NCI-H524 treated with DMSO at 0.1 percent for 48 hours (cell line): Measurements from ENCODE around the gene TLE1.

Experiments used
- DNase-seq: peaks from one replicate; lab custom pipeline; 2025; lab: John Stamatoyannopoulos, UW

Gene TLE1

DNA sequence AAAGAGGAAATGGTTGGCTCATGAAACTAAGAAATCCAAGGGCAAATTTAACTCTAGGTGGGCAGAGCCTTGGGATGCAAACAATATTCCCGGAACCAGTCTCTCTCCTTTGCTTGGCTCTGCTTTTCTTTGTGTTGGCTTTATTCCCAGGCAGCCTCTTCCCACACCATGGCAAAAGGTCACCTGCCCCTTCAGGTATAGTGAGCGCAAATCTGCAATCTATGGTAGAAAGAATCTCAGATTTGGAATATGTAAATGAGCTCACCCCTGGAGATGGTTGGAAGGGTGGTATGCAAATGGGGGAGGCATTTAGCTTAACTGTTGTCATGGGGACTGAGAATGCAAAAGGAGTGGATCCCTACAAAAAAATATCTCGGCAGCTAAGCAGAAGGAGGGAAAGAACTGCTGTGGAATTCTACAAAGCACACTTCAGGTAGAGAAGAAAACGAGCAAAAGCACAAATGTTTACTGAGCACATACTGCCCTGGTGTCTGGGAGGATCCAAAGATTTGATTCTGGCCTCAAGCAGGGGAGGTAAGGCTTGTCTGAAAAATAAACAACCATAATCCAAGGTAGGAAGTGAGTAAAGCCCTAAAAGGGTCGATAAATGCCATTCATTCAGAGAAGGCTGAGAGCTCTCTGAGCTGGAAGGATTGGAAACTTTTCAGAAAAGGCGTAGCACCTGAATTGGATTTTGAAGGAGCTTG lies 139.7 kb downstream of the TLE1 start:
- no peak for DNase-seq

DNA sequence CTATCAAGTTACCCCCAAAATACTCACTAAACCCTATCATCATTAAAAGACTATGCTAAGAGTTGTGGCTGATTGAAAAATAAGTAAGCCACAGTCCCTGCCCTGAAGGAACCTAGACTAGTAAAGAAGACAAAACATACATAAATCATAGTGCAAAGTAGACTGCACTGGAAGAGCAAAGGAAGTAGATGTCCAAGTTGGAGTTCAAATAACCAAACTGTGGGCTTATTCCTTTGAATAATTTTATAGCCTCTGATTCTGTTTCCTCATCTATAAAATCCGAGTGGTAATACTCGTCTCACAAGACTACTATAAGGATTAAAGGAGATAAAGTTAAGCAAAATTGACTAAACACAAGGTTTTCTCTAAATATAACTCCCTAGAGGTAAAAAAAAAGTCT lies 140.4 kb downstream of the TLE1 start:
- no peak for DNase-seq

DNA sequence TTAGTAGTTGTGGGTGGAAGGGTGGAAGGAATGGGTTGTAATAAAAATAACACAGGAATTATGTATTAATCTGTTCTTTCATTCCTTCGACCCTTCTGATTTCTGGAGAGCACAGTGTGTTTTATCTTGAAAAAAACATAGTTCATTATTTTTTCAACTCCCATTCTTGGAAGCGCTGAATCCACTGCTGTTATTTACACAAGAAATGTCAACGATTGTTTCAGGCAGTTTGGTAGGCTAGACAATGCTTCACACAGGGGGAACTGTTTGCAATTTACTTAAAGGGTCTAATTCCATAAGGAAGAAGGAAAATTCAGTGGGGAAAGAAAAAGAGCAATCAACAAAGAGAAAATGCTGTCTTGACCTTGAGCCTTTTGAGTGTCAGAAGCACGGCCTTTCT lies 142.9 kb downstream of the TLE1 start:
- DNase-seq, result no peak

DNA sequence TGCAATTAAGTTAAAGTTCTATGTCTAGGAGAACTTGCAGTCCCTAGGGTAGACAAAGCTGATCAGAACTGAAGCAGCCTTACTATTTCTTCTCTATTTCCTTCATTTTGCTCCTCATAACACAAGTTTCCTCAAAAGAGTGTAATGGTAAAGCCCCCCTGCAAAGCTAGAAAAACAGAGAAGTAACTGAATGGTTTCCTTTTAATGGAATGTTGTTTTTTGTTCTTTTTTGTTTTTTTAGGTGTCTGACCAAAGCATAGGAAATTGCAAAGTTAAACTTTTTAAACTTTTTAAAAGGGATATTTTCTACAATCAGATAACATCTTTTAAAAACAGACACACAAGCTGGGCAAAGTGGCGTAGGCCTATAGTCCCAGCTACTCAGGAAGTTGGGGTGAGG lies 145.7 kb downstream of the TLE1 start:
- no peak for DNase-seq

DNA sequence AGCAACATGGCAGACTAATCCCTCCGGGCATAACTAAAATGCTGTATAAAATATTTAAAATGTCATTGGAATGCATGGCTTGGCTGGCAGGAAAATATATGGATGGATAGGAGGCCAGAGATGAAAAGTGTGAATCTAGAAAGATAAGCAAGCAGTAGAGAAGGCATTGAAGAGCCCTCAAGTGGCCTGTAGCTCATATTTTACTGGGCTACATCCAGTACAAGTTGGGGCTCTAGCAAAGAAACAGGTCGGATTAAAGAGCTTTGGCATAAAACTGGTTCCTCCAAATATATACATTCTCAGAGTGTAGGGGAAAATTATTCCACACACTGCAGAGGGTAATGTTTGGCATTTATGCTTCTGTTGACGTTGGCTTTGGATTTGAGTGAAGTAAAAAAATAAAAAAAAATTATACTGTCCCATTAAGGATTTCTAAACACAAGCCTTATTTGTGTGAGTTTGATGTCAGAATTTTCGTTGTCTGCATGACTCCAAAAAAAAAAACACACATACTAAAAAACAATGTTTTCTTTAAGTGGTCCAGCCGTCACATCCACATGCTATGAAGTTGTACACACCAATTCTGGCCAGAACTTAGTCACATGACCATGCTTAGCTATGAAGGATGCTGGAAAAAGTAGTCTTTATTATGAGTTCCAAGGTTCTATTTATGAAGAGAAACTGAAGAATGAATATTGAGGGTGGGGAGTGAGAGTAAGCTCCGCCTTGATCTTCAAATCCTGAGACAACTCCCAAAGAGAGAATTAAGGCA lies 147.0 kb downstream of the TLE1 start:
- no peak for DNase-seq

DNA sequence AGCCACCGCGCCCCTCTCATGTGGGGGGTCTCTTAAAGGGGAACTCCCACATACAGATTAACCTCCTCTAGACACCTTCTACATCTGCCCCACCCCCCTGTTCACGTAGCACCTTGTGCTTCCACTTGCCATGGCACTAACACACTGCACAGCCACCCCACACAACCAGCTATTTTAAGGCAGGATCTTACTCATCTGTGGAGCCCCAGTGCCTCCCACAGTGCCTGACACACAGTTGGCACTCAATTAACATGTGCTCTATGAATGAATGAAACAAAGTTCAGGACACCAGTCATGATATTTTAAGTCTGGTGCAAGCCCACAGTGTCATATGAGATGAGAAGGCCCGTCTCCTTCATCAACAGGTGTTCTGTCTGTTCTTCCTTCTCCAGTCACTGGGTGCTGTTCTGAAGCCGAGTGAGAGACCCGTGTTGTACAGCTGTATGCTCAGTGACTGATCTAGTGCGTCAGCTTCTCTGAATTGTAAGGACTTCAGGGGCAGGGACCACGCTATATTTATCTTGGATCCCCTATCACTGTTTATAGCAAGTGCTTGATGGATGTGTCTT lies 149.1 kb downstream of the TLE1 start:
- no peak for DNase-seq

DNA sequence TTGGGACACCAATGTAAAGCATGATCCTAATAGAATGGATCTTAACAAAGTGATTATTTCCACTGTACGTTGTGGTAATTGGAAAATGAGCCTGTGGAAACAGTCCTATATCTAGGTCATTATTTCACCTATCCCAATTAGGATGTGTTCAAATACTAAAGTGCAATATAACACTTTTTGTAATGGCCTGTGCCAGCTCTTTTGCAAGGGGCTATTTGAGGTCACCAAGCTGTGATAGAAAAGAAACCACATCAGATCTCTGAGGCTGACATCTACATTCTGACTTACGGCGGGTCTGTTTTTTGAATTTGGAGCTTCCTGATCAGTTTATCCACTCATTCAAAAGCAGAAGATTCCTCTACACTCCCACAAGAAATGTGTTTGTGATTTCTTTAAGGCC lies 150.0 kb downstream of the TLE1 start:
- DNase-seq, result no peak

DNA sequence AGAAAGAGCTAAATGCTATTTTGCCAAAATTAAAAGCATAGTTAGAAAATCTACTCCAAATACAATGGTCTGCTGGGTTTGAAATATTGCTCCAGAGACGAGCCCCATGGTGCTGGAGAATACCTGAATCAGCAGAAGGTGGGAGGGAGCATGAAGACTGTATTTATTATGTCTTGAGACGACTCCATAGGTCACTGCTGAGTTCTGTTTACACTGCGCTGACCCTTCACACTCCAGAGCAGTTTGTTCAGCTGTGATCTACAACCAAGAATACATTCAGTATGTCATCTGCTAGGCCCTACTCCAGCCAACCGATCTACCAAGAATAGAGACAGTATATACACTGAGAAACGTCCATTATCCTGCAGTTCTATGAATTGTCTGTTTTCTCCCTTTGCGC lies 150.5 kb downstream of the TLE1 start:
- DNase-seq, result no peak

DNA sequence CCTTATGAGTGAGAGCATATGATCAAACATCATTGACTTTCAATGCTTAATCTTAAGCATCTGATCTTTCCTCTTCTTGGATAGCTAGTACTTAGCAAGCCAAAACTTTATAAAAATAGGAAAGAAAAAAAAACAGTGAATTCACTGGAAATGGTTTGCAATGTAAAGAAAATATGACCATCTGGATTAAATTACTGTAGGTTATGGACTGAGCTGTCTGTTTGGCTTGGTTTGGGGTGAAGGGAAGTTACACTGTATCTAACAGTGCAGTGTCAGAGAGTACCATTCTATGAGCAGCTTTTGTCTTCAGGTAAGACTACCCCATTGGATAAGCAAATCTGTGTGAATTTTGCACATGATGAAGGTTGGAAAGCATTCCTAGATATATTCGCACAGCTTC lies 151.4 kb downstream of the TLE1 start:
- DNase-seq, result no peak

DNA sequence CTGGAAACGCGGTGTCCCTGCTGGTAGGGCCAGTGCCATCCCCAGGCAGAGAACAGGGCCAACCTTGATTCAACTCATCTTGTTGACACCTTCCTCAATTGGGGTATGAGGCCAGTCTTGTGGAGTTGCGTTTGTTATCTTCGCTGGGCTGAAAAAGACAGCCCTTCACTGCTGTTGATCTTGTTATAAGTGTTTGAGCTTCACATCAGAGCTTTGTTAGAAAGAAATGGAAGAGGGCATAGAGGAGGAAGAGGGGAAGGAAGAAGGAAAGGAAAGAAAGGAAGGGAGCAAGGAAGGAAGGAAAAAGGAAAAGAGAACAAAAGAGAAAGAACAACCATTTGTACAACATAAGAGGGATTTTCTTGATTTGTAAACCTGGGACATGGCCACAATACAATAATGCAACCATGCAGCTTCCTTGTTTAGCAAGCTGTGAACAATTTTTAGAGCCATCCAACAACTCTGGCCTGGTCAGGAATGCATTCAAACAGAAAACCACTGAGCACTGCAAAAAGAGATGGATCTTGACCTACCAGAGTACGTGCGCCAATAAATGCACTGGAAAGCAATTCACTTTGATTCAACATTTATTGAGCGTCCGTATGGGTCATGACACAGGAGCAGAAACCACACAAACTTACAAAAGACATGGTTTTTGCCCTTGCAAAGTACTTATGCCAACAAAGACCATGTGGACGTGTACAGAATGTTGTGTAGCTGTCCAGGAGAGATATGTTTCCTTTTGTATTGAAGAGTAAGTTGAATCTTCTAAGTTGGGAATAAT lies 152.9 kb downstream of the TLE1 start:
- no peak for DNase-seq

DNA sequence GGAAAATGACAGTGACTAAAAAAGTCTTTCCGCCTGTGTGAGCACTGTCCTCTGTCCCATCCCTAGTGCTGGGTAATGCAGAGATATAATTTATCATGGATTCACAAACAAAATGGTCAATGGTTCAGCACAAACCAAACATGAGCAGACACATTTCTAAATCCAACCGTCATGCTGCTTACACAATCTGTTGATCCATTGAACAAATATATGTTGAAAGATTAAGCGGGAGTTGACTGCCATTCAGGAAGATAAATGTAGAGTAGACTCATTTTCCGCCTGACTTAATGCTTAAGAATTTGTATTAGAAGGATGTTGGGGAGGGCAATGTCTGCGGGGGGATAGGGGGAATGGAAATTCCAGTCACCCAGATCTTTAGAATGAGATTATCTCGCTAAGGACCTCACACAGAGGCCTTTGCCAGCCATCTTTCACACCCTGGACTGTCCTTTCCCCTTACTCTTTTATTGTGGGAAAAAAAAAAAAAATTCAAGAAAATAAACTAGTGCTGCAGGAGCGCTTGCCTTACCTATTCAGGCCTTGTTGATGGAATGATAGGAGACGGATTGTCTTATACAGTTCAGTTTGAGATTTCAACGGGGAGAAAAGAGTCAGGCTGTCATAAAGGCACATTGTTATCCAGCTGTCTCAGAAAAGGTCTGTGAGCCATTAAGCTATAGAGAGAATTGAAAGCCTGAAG lies 153.7 kb downstream of the TLE1 start:
- DNase-seq, result no peak

DNA sequence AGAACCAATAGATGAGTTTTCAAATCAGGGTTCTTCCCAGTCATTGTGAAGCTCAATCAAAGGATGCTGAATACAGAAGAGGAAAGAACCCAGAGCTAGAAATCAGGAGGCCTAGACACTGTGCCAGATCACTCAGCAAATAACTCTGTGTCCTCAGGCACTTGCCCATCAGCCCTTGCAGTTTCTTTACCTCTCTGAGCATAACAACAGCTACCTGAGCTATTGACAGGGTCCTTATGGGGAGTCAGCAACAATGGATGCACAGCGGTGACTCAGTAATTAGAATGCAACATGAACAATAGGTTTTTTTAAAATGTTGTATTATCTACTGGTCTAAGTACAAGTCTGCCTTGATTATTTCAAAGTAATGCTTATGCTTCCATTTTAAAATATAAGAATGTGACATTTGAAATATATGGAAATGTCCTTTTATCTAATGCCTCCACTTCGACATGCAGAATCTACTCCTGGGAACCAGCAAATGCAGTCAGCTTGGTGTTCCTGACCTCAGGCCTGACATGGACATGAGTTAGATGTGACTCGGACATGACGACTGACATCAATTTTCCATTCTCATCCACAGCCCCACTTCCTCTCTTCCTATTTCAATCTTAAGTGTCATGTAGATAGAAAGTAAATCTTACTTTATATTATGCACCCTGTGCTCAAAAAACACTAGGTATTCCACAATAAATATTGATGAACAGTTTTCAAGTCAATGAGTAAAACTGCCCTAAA lies 155.0 kb downstream of the TLE1 start:
- DNase-seq, result no peak
